IMR-90 (cell line): Measurements from ENCODE around the gene TBC1D4. TPM values are rescaled to one million over a fixed set of nuclear protein-coding genes. Genes with fewer than 3 reads are reported as not detected.

Experiments
- ATAC-seq: fragments of 200-7000 bp; cut with Tn5 transposase; 2 replicates; pipeline ENCODE4 v1.9.1; 2020; ENCODE audit warnings: low read depth, mild to moderate bottlenecking, moderate library complexity
- BruUV-seq: library from RNA; stranded (reverse); fragments of 400-500 nt; replicated peaks from 2 replicates; lab custom pipeline; 2021; lab: Mats Ljungman, UMichigan
- CTCF ChIA-PET: fragments of 300-600 bp; formaldehyde crosslinking; extraction: SDS; loops from one replicate; lab custom pipeline; 2021; ENCODE audit warnings: antibody characterized with exemption; lab: Yijun Ruan, JAX
- POLR2A ChIA-PET: fragments of 300-600 bp; sonication (Branson Sonifier 250); formaldehyde crosslinking; loops from one replicate; lab custom pipeline; 2022; ENCODE audit warnings: antibody characterized with exemption; ENCODE audit not compliant: unreplicated experiment; lab: Charles Lee
- DNase-seq: peaks from one replicate; pipeline ENCODE4 v3.0.0; 2013
- H2AFZ ChIP-seq: replicated peaks from 2 replicates; pipeline ENCODE3; 2013; ENCODE audit warnings: low read length, mild to moderate bottlenecking; ENCODE audit not compliant: poor library complexity
- H2AK5ac ChIP-seq: 2 replicates; pipeline ENCODE4 v1.6.1; 2013; ENCODE audit warnings: low read depth, low read length, inconsistent platforms
- H2AK9ac ChIP-seq: replicated peaks from 2 replicates; pipeline ENCODE3; 2013; ENCODE audit warnings: mild to moderate bottlenecking, low read depth, low read length, moderate library complexity; ENCODE audit not compliant: poor library complexity
- H2BK120ac ChIP-seq: 2 replicates; pipeline ENCODE4 v1.6.1; 2013; ENCODE audit warnings: low read depth, low read length, inconsistent platforms
- H2BK15ac ChIP-seq: 3 replicates; pipeline ENCODE4 v1.6.1; 2013; ENCODE audit warnings: low read depth, low read length, inconsistent platforms
- H2BK20ac ChIP-seq: 2 replicates; pipeline ENCODE4 v1.6.1; 2013; ENCODE audit warnings: low read depth, mild to moderate bottlenecking, inconsistent platforms, low read length, moderate library complexity
- H2BK5ac ChIP-seq: 2 replicates; pipeline ENCODE4 v1.6.1; 2013; ENCODE audit warnings: mild to moderate bottlenecking, low read depth, low read length, inconsistent platforms; ENCODE audit not compliant: poor library complexity, severe bottlenecking
- H3K14ac ChIP-seq: replicated peaks from 2 replicates; pipeline ENCODE4 v1.6.1; 2013; ENCODE audit warnings: low read depth, low read length, inconsistent platforms
- H3K18ac ChIP-seq: 2 replicates; pipeline ENCODE4 v1.6.1; 2013; ENCODE audit warnings: low read depth, low read length, control low read depth
- H3K23ac ChIP-seq: 2 replicates; pipeline ENCODE4 v1.6.1; 2013; ENCODE audit warnings: low read depth, low read length, inconsistent platforms
- H3K27ac ChIP-seq: 2 replicates; pipeline ENCODE4 v1.5.1; 2013; ENCODE audit warnings: mild to moderate bottlenecking, control low read depth, low read length; ENCODE audit not compliant: insufficient read depth
- H3K27me3 ChIP-seq: 2 replicates; pipeline ENCODE4 v1.6.1; 2013; ENCODE audit warnings: low read length; ENCODE audit not compliant: control insufficient read depth, insufficient read depth
- H3K36me3 ChIP-seq: 2 replicates; pipeline ENCODE4 v1.6.1; 2013; ENCODE audit warnings: low read length, mixed read lengths; ENCODE audit not compliant: control insufficient read depth, insufficient read depth
- H3K4ac ChIP-seq: 2 replicates; pipeline ENCODE4 v1.6.1; 2013; ENCODE audit warnings: low read depth, low read length, inconsistent platforms
- H3K4me1 ChIP-seq: 2 replicates; pipeline ENCODE4 v1.6.1; 2013; ENCODE audit warnings: low read length, mixed read lengths; ENCODE audit not compliant: control insufficient read depth, insufficient read depth
- H3K4me2 ChIP-seq: 2 replicates; pipeline ENCODE4 v1.6.1; 2013; ENCODE audit warnings: low read depth, mild to moderate bottlenecking, control low read depth, low read length, moderate library complexity
- H3K4me3 ChIP-seq: 2 replicates; pipeline ENCODE4 v1.5.1; 2013; ENCODE audit warnings: low read depth, mild to moderate bottlenecking, control low read depth, low read length, moderate library complexity; ENCODE audit not compliant: insufficient read depth
- H3K56ac ChIP-seq: 2 replicates; pipeline ENCODE4 v1.6.1; 2013; ENCODE audit warnings: low read length, inconsistent platforms; ENCODE audit not compliant: insufficient read depth; ENCODE audit errors: extremely low read depth
- H3K79me1 ChIP-seq, 2 experiments: 2 replicates each; pipeline ENCODE4 v1.6.1; 2013; ENCODE audit warnings: low read length in 2 of 2, inconsistent platforms in 1 of 2, low read depth in 1 of 2
- H3K9ac ChIP-seq: 2 replicates; pipeline ENCODE4 v1.6.1; 2013; ENCODE audit warnings: low read depth, low read length, control low read depth
- H3K9me1 ChIP-seq: 2 replicates; pipeline ENCODE4 v1.6.1; 2013; ENCODE audit warnings: low read length, inconsistent platforms; ENCODE audit not compliant: insufficient read depth
- H3K9me3 ChIP-seq: 2 replicates; pipeline ENCODE4 v1.6.1; 2013; ENCODE audit warnings: low read length; ENCODE audit not compliant: control insufficient read depth, insufficient read depth
- H4K20me1 ChIP-seq: 2 replicates; pipeline ENCODE4 v1.6.1; 2013; ENCODE audit warnings: low read length, inconsistent platforms; ENCODE audit not compliant: insufficient read depth
- H4K5ac ChIP-seq: 2 replicates; pipeline ENCODE4 v1.6.1; 2013; ENCODE audit warnings: mild to moderate bottlenecking, low read depth, low read length, control low read depth
- H4K8ac ChIP-seq, 2 experiments: 2 replicates each; pipeline ENCODE4 v1.6.1; 2013; ENCODE audit warnings: low read depth in 2 of 2, low read length in 2 of 2, control low read depth in 1 of 2, inconsistent platforms in 1 of 2
- H4K91ac ChIP-seq: 2 replicates; pipeline ENCODE4 v1.6.1; 2013; ENCODE audit warnings: low read depth, low read length, inconsistent platforms; ENCODE audit not compliant: insufficient read depth
- BHLHE40 ChIP-seq: fragments of 150-350 bp; IDR thresholded peaks from 2 replicates; pipeline ENCODE4 v1.6.1; 2016; ENCODE audit warnings: mild to moderate bottlenecking, low read depth, low read length
- CHD1 ChIP-seq: IDR thresholded peaks from 2 replicates; pipeline ENCODE4 v1.6.1; 2012; ENCODE audit warnings: low read depth, low read length, improper control_type of control experiment
- RAD21 ChIP-seq: IDR thresholded peaks from 2 replicates; pipeline ENCODE4 v1.6.1; 2012; ENCODE audit warnings: low read length, improper control_type of control experiment
- RFX5 ChIP-seq: IDR thresholded peaks from 2 replicates; pipeline ENCODE4 v1.8.0; 2012; ENCODE audit warnings: low read depth, mild to moderate bottlenecking, low read length, moderate library complexity
- SMC3 ChIP-seq: fragments of 150-350 bp; IDR thresholded peaks from 2 replicates; pipeline ENCODE4 v1.6.1; 2016; ENCODE audit warnings: low read depth, mild to moderate bottlenecking, antibody characterized with exemption, low read length, moderate library complexity
- WGBS, 2 experiments: methylation state at CpG; one replicate each; pipeline versions ENCODE4 v1.1.5 to v1.1.7; 2013; ENCODE audit warnings: missing lambda C conversion rate in 2 of 2; ENCODE audit not compliant: insufficient read length in 1 of 2; ENCODE audit errors: extremely low coverage in 2 of 2; 5-methylcytosine and 5-hydroxymethylcytosine counted together
- dilution Hi-C: fragments of 300-500 bp; cut with HindIII; formaldehyde crosslinking; loops from one replicate; pipeline ENCODE4 v1.14.3; 2018; ENCODE audit warnings: low sequenced_read_pairs; ENCODE audit not compliant: unreplicated experiment
- in situ Hi-C: fragments of 300-500 bp; cut with MboI; formaldehyde crosslinking; loops from 3 replicates; pipeline ENCODE4 v1.14.3; 2019; ENCODE audit warnings: low sequenced_read_pairs, inconsistent platforms, mixed read lengths
- intact Hi-C: fragments of 100-400 bp; cut with micrococcal nuclease; formaldehyde crosslinking; loops from 2 replicates; pipeline ENCODE4 v1.10.0; 2022
- polyA plus RNA-seq, 3 experiments: library from polyadenylated mRNA; depleted of rRNA; stranded (reverse); fragments of >200 nt; gene quantifications; 2 replicates each; pipeline ENCODE4 v1.2.3, GENCODE V29; 2012; ENCODE audit warnings: low replicate concordance in 1 of 3
- total RNA-seq: library from RNA; depleted of rRNA; stranded (reverse); fragments of >200 nt; gene quantifications from 2 replicates; pipeline ENCODE4 v1.2.3, GENCODE V29; 2012

The TBC1D4 gene
- total and polyA plus RNA-seq, 2 of the 4 experiments (the other 2 are of a cell fraction): 7.5 to 22.8 TPM

- H4K8ac ChIP-seq: no peak overlapping the region
- intact Hi-C loops: no loop called here
- dilution Hi-C loops: no loop called here
Observed at GRCh38 chr13:75329097-75329496, 152.9 kb downstream of the TBC1D4 start.

More at GRCh38 chr13:75329097-75329496, 152.9 kb downstream of the TBC1D4 start:
- H3K56ac ChIP-seq: no peak overlapping the region
- no peak for ATAC-seq
- WGBS, 2 experiments: 80 to 100% methylated on average over 1 of the region's 5 CpGs
- no peak overlapping the region for H2AK9ac ChIP-seq
- no peak overlapping the region for H2AK5ac ChIP-seq
- H2AFZ ChIP-seq: no peak overlapping the region
- H3K18ac ChIP-seq: no peak overlapping the region
- ChIA-PET CTCF (no interaction called here), POLR2A (no interaction called here)
- H3K4me1 ChIP-seq: peaks cover 5% of the 10 kb centered on the region
- no peak for TF ChIP-seq SMC3
- no peak for TF ChIP-seq RAD21
- TF ChIP-seq RFX5: no peak
- no peak for TF ChIP-seq CHD1
- no peak for TF ChIP-seq BHLHE40
- no peak overlapping the region for H3K4me3 ChIP-seq
- H3K23ac ChIP-seq: no peak overlapping the region
- no peak for DNase-seq
- no peaks in the 10 kb centered on the region for H3K27me3 ChIP-seq
- no peak overlapping the region for H3K4ac ChIP-seq
- BruUV-seq: no TSS peak
- no peak overlapping the region for H4K5ac ChIP-seq
- H3K9me3 ChIP-seq: no peaks in the 10 kb centered on the region
- no peak overlapping the region for H4K91ac ChIP-seq
- H3K36me3 ChIP-seq: no peaks in the 10 kb centered on the region
- H2BK120ac ChIP-seq: no peak overlapping the region
- H2BK5ac ChIP-seq: no peak overlapping the region
- H3K4me2 ChIP-seq: no peak overlapping the region
- no peak overlapping the region for H3K14ac ChIP-seq
- no peaks in the 10 kb centered on the region for H4K20me1 ChIP-seq
- H3K27ac ChIP-seq: no peak overlapping the region
- H3K9ac ChIP-seq: no peak overlapping the region
- peaks cover 9% of the 10 kb centered on the region; the same call in 1 of the 2 replicates for H3K9me1 ChIP-seq
- no peak overlapping the region for H2BK20ac ChIP-seq
- H2BK15ac ChIP-seq: no peak overlapping the region
- in situ Hi-C loops: no loop called here
- peaks cover 0 to 5% of the 10 kb centered on the region in 2 experiments; a peak in 1 of 4 replicates for H3K79me1 ChIP-seq
